GM06990 (cell line): Measurements from ENCODE around the gene MYOG.

Experiments
- DNase-seq: peaks from one replicate; pipeline ENCODE4 v3.0.0-alpha.2; 2011; ENCODE audit not compliant: insufficient read length; ENCODE audit errors: extremely low read depth
- H3K27me3 ChIP-seq: replicated peaks from 2 replicates; pipeline ENCODE4 v1.6.0; 2011; ENCODE audit warnings: low read length; ENCODE audit not compliant: control insufficient read depth, insufficient read depth
- H3K36me3 ChIP-seq: 2 replicates; pipeline ENCODE4 v1.5.1; 2011; ENCODE audit warnings: low read length; ENCODE audit not compliant: control insufficient read depth, insufficient read depth
- H3K4me3 ChIP-seq: replicated peaks from 2 replicates; pipeline ENCODE4 v1.5.1; 2011; ENCODE audit warnings: low read depth, mild to moderate bottlenecking, control low read depth, low read length
- TF ChIP-seq, protein P1 (sequence below): IDR thresholded peaks from 2 replicates; pipeline ENCODE4 v1.5.1; 2011; ENCODE audit warnings: low read length, control low read depth, mild to moderate bottlenecking, inconsistent platforms; ENCODE audit not compliant: insufficient read depth, poor library complexity, severe bottlenecking

The MYOG gene

DNA sequence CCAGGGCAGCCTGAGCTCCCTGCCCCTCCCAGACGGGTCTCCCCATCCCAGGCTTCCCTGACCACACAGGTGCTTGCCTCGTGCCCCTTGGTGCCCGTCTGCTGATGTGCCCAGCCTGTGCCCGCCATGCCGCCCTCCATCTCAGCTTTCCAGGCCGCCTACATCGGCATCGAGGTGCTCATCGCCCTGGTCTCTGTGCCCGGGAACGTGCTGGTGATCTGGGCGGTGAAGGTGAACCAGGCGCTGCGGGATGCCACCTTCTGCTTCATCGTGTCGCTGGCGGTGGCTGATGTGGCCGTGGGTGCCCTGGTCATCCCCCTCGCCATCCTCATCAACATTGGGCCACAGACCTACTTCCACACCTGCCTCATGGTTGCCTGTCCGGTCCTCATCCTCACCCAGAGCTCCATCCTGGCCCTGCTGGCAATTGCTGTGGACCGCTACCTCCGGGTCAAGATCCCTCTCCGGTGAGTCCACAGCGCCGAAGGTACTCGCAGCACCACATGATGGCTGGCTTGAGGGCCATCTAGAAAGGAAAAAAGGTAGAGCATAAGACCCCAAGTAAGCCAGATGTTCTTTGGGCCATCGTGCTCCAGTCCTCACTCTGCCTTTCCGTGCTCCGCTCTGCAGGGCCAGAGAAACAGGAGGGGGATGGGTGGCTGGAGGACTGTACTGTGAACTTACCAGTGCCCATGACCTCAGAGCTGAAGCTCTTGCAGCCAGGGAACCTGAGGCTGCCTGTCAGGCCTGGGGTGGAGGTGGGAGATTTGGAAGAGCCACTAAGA lies 43.1 kb upstream of the MYOG start:
- Histone ChIP-seq H3K4me3 (no peak overlapping the region), H3K27me3 (peaks cover 8% of the 10 kb centered on the region), H3K36me3 (no peaks in the 10 kb centered on the region)
- no peak for DNase-seq
- TF ChIP-seq, protein P1, sequence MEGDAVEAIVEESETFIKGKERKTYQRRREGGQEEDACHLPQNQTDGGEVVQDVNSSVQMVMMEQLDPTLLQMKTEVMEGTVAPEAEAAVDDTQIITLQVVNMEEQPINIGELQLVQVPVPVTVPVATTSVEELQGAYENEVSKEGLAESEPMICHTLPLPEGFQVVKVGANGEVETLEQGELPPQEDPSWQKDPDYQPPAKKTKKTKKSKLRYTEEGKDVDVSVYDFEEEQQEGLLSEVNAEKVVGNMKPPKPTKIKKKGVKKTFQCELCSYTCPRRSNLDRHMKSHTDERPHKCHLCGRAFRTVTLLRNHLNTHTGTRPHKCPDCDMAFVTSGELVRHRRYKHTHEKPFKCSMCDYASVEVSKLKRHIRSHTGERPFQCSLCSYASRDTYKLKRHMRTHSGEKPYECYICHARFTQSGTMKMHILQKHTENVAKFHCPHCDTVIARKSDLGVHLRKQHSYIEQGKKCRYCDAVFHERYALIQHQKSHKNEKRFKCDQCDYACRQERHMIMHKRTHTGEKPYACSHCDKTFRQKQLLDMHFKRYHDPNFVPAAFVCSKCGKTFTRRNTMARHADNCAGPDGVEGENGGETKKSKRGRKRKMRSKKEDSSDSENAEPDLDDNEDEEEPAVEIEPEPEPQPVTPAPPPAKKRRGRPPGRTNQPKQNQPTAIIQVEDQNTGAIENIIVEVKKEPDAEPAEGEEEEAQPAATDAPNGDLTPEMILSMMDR: no peak

DNA sequence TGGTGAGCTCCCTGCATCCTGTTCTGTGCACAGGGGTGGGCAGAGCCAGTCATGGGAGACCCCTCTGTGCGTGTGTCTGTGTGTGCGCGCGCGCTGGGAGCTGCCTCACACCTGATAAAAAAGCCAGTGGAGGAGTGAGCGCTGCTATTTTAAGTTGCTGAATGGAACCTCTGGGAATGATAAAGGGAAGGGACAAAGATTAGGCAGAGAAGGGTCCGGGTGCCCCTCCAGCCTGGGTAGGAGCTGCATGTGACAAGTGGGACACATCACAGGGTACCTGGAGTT lies 42.6 kb upstream of the MYOG start:
- TF ChIP-seq, protein P1: no peak
- no peak for DNase-seq
- Histone ChIP-seq H3K4me3 (no peak overlapping the region), H3K36me3 (no peaks in the 10 kb centered on the region), H3K27me3 (peaks cover 8% of the 10 kb centered on the region)

DNA sequence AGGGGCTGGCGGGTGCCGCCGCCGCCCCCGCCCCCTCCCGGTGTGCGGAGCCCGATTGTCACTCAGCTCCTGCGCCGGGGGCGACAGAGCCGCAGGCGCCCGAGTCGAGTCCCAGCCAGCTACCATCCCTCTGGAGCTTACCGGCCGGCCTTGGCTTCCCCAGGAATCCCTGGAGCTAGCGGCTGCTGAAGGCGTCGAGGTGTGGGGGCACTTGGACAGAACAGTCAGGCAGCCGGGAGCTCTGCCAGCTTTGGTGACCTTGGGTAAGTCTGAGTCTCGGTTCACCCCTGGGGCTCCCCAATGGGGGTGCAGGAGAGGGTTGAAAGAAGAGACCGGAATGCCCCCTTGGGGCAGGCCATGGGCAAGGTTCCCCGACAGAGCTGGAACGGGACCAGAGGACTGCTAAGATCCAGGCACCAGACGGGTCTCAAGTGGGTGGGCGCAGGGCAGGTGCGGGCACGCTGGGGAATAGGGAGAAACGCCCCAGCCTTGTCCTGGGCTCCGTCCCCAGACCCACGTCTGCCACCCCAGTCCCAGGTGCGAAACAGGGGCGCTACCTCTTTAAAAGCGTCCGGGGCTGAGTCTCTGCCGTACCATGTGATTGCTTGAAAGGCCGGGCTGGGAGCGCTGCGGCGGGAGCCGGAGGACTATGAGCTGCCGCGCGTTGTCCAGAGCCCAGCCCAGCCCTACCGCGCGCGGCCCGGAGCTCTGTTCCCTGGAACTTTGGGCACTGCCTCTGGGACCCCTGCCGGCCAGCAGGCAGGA lies 42.0 kb upstream of the MYOG start, which contains the start of gene ADORA1:
Gene ADORA1, plus strand, starts transcription at position 61 of the 765 bp plus-strand sequence. CDS start 1,116 bp downstream, outside the sequence.
- H3K4me3 ChIP-seq: no peak within 1 kb of the TSS
- TF ChIP-seq, protein P1: no peak
- peaks cover 8% of the 10 kb centered on the region for H3K27me3 ChIP-seq
- DNase-seq: no peak
- no peaks in the 10 kb centered on the region for H3K36me3 ChIP-seq

DNA sequence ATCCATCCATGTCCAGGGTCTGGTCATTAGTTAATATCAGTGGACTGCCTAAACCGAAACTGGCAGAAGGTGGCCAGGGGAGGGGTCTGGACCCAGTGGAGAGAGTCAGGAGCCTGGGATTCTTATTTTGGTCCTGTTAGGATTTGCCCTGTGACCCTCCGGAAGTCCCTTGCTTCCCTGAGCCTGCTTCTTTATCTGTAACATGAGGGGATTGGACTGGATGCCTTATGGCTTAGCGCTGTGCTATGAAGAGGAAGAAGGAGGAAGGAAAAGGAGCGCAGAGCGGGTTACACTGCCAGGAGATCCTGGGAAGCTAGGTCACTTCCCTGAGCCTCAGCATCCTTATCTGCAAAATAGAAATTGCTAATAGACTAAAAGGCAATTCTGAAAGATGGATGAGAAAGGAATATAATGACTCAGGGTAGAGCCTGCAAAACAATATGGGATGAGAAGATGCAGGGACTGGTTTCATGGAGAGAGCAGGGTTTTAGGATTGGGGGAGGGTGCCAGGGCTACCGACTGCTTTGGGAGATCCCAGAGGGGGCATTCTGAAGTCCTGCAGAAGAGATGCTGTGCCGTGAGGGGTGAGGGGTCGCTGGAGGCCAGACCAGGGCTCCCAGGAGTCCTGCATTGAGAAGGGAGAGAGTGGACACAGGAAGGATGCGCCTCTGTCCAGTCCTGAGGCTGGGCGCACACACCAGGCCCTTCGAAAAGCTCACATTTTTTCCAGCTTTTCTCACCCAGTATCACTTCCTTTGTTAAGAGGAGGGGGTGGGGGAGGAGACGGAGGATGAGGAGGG lies 41.3 kb upstream of the MYOG start:
- peaks cover 8% of the 10 kb centered on the region for H3K27me3 ChIP-seq
- H3K36me3 ChIP-seq: no peaks in the 10 kb centered on the region
- TF ChIP-seq, protein P1: no peak
- no peak overlapping the region for H3K4me3 ChIP-seq
- DNase-seq: no peak

DNA sequence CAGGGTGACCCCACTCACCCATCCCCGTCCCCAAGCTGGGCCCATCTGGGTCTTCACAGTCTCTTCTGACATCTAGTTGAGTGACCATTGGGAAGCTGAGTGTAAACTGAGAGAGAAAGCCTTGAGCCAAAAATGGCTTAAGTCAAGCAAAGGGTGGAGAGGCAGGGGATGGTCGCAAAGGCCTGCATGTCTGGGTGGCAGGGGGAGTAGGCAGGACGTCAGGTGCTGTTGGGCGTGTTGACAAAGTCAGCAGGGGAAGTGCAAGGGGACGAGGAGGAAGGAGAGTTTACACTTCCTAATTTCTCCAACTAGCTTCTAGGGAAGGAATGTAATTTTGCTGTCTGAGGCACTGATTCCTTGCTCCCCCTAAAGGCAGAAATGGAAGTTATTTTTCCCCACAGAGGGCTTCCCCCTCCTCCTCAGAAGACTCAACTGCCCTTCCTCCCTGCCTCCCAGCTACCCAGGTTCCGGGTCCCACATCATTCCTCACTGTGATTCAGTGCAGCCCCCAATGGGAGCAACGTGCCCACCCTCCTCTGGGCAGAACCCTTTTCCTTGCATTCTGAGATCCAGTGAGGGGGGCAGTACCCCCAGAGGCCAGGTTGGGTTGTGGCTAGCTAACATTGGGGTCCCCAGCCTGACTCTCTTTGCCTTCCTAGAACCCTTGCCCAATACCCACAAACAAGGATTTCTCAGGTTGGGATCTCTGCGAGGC lies 40.5 kb upstream of the MYOG start:
- Histone ChIP-seq H3K4me3 (no peak overlapping the region), H3K27me3 (peaks cover 8% of the 10 kb centered on the region), H3K36me3 (no peaks in the 10 kb centered on the region)
- DNase-seq: no peak
- TF ChIP-seq, protein P1: peak; percentile 36
